ENCODE results near the gene ADAMTSL5.

DNA sequence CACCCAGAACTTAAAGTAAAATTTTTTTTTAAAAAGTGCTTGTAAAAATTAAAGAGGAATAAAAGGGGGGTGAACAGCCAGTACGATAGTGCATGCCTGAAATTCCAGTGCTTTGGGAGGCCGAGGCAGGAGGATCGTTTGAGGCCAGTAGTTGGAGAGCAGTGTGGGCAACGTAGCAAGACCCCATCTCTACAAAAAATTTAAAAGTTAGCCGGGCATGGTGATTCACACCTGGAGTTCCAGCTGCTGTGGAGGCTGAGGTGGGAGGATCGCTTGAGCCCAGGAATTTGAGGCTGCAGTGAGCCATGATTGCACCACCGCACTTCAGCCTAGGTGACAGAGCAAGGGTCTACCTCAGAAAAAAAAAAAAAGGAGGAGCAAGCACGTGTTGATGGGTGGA lies 7.8 kb downstream of the ADAMTSL5 start:
- TF ChIP-seq EZH2 (IDR thresholded peaks at IDR 0.05; ENCODE audit: borderline replicate concordance, low read depth, low read length, poor library complexity, severe bottlenecking) (no peak), CTCF (conservative IDR thresholded peaks at IDR 0.05; ENCODE audit: low read depth, low read length) (no peak)

Measured in A673 (cell line).